22Rv1 (cell line): ENCODE measurements around the gene IFT74.

Experiments used
- CTCF ChIP-seq: fragments of 450-650 bp; IDR thresholded peaks from 2 replicates; pipeline ENCODE4 v1.5.1; 2017; ENCODE audit warnings: mild to moderate bottlenecking
- ZFX ChIP-seq: fragments of 450-650 bp; IDR thresholded peaks from 2 replicates; pipeline ENCODE4 v1.6.1; 2017; ENCODE audit warnings: antibody characterized with exemption, borderline replicate concordance

- no peak for TF ChIP-seq CTCF
- no peak for TF ChIP-seq ZFX
Measured at GRCh38 chr9:27065288-27065687, 109.1 kb downstream of the IFT74 start.
